HG03558 (cell line): ENCODE data around the gene GALT.

ENCODE experiments used
- ATAC-seq: cut with Tn5 transposase; IDR thresholded peaks from one replicate; pipeline ENCODE4 v1.9.1; 2021; ENCODE audit warnings: moderate number of reproducible peaks; ENCODE audit not compliant: unreplicated experiment; ENCODE audit errors: extremely low read depth

GALT gene

GRCh38 chr9:34646211-34647083, at the start of gene GALT:
TSS of gene GALT (plus strand) at chr9:34646675. CDS start at chr9:34646705, 30 bp downstream.
- peak; percentile 51 for ATAC-seq

- no peak for ATAC-seq
Observed at GRCh38 chr9:34599546-34599945, 46.9 kb upstream of the GALT start.

DNA sequence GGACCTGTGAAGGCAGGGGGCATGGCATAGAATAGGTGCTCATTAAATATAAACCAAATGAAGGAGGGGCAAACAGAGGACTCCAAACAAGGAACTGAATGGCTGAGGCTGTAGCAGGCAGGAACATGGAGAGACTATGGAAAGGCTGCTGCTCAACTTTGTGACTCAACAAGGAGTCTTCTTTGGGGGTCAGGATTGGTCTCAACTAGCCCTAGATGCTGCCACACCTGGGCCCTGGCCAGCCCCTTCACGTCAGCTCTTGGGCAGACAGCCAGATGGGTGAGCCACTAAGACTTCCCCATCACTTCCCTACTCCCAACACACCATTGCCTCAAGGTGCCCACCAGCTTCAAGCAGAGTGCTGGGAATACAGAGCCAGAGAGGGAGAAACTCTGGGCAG, 45.6 kb upstream of the GALT start:
- no peak for ATAC-seq

GRCh38 chr9:34601937-34602573, 44.4 kb upstream of the GALT start:
- ATAC-seq: no peak

DNA sequence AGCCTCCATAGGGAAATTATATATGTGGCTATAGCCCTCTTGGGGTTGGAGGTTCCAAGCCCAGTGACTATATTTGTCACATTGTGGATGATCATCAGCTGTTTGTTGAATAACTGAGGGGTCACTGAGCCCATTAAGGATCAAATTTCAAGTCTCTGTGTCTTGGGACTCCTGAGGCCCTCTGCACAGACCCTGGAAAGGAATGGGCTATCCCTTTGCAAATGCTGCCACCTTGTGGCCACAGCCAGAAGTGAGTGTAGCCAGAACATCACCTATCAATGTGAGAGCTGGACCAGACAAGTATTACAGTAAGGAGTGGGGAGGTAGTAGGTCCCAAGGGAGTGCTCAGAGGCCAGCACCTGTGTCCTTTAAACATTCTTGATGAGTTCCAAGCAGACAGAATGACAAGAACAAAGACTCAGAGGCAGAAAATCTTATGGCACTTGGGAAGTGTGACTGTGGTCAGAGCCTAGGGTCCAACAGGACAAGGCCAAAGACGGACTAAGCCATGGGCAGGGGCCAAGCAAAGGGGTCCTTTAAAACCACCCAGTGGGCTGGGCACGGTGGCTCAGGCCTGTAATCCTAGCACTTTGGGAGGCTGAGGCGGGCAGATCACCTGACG, 42.8 kb upstream of the GALT start:
- ATAC-seq: no peak

- ATAC-seq: no peak
Observed at GRCh38 chr9:34606190-34606589, 40.3 kb upstream of the GALT start.

DNA sequence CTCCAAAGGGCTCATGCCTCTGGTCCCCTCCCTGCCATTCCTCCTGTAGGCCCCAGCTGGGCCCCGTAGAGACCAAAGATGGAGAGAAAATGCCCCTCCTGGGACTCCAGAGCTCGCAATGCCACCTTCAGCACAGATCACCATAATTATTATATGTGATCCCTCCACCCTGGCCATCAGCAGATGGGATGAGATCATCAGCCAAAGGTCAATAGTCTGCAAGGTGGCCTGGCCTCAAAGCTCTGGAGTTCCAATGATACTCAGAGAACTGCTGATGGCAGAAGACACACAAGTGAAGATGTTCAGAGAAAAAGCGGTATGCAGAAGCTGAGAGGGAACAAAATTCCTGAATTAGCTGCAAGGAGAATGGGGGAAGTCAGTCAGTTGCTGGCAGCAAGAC, 39.6 kb upstream of the GALT start:
- no peak for ATAC-seq

- no peak for ATAC-seq
Observed at GRCh38 chr9:34607331-34607730, 39.1 kb upstream of the GALT start.

- ATAC-seq: no peak
Observed at GRCh38 chr9:34610434-34611206, 35.9 kb upstream of the GALT start.

DNA sequence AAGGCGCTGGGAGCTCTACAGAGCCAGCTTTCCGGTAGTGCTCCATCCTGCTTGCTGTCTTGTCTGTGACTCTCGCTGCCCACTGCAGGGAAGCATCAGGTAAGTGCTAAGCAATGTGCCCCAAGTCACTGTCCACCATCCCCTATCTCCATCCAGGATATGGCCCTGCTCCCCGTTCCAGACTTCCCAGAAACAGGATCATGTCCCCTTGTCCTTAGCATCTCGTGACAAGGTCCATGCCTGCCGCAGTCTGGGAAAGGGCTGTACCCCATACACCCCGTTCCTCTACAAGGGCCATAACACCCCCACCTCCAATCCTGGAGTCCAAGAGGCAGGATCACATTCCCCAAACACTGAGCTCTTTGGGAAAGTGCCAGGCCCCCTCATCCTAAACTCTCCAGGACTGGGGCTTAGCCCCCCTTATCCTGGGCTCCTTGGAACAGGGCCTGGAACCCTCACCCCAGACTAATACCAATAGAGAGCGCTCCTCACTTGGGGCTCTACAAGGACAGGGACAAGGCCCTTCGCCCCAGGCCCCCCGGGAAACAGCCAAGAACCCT, 35.1 kb upstream of the GALT start:
- no peak for ATAC-seq

DNA sequence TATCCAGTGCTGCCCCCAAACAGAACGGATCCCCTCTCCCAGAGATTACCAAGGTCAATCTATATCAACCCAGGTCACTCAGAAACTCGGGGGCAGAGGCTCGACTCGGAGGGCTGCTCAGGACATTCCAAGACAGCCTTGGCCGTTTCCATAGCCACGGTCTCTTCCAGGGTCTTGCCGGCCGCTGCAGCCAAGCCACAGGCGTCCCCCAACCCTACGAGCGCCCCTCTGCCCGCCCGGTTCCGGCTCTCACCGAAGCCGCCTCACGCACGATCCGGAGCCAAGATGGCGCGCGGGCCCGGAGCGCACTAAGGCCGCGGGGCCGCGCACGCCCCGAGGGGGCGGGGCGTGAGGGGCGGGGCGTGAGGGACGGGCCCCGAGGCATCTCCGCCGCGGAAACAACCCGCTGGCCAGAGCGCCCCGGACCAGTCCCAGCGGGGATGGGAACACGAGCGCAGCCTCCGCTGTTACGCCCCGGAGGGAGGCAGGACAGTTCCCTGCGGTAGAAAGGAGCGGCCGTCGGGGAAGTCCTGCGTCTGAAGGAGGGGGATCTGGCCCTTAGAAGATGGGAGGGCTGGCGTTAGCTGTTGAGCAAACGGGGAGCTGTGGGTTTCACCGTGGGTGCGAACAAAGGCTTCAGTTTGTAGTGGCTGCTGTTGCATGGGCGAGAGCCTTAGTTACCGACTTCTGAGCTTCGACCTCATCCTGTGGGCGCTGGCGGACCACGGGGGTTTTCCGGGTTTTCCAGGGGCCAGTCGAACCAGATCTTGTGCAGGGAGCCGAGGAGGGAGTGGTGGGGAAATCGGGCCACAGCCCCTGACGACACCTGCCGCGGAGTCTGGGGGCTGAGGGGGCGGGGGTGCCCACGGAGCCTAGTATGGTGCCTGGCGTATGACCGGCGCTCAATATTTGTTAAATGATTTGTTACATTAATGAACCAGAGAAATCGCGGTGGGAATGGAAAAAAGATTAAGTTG, 34.4 kb upstream of the GALT start, which contains the start of gene RPP25L:
TSS of gene RPP25L (minus strand) at position 287 of the 977 bp plus-strand sequence. CDS start 801 bp downstream, outside the sequence.
- no peak for ATAC-seq

GRCh38 chr9:34612788-34613390, 33.6 kb upstream of the GALT start:
- no peak for ATAC-seq

GRCh38 chr9:34615132-34615531, 31.3 kb upstream of the GALT start:
- ATAC-seq: no peak

- ATAC-seq: peak; percentile 88
Observed at GRCh38 chr9:34620061-34620994, 26.1 kb upstream of the GALT start, which contains the start of gene DCTN3. TSS of gene DCTN3 (minus strand) at chr9:34620495. CDS start at chr9:34620464, 31 bp downstream.

DNA sequence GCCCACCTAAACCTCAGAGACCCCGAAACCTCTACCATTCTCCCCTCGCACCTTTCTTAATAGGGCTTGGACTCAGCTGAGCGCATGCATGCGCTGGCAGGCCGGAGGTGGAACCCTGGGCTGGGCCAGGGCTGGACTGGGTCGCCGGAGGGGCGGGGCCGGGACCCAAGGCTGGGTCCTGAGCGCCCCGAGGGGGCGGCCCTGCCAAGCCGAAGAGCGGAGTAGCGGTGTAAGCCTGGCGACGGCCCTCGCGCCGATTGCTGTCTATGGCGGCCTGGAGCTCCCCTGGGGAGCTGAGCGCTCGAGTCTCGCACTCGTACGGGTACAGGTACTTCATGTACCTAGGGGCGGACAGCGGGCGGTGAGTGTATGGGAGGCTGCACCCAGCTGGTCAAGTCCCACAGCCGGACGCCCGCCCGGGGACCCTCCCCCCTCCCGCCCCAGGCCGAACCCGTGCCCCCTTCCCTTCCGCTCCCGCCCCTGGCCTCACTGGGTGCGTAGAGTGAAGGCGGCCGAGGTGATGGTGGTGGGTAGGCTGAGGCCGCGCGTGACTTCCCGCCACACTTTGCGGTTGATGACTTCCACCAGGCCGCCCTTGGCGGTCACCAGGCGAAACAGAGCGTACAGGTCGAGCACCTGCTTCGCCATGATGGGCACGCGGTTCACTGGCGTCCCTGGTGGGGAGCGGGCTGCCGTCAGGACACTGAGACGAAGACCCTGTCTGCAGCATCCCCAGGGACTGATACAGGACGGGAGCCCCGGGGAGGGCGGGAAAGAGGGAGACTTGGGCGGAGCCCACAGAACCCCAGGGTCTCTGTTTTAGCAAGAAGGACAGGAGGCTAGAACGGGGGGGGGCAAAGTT, 22.9 kb upstream of the GALT start:
- ATAC-seq: no peak

DNA sequence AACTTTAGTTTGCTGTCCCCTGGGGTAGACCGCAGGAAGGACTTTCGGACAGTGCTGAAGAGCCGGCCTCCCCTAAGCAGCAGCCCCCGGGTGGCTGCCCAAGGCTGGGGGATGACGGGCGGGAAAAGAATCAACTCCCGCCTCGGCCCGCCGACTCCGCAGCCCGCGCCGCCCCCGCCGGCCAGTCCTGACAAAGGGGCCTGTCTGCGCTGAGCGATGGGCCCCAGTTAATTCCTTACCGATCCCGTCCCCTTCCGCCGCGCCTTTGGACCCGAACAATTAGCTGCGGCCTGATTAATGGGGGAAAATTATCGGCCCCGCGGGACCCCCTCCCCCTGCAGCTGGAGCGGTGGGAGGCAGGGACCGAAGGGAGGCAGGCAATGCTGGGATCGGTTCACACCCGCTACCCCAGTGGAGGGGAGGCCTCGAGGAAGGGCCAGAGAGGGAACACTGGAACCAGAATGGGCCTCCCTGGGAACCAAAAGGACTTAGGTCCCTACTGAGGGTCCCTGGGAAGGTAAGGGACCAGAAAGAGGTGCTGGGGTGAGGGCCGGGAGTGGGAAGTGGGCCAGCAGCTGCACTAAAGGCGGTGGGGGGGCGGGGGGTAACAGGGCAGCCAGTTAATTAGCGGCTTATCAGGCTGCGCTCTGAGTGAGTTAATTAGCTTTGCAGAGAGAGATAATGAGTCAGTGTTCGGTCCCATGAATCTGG, 21.8 kb upstream of the GALT start:
- no peak for ATAC-seq
